Embryonic facial prominence (tissue), 1 donor: ENCODE data around the gene ANKRD2.
"Not testable (repeated sequence)": the region's sequence is repeated elsewhere in the genome, so short reads cannot be mapped to it uniquely, and the experiment has no call there.

Source experiments
- DNase-seq: peaks from one replicate; pipeline ENCODE4 v3.0.0-alpha.2; 2016; ENCODE audit errors: extremely low spot score

ANKRD2 gene

GRCh38 chr10:97546456-97547270 is 25.9 kb upstream of the ANKRD2 start:
- DNase-seq, result no peak

GRCh38 chr10:97547271-97547600 is 25.3 kb upstream of the ANKRD2 start:
- DNase-seq, result no peak

- DNase-seq, result no peak
These were observed 24.6 kb upstream of the ANKRD2 start for GRCh38 chr10:97547962-97548361.

- no peak for DNase-seq
These were observed 23.6 kb upstream of the ANKRD2 start for GRCh38 chr10:97548828-97549455.

GRCh38 chr10:97549587-97550322 is 22.8 kb upstream of the ANKRD2 start:
- DNase-seq, result no peak

GRCh38 chr10:97550336-97551149 is 22.0 kb upstream of the ANKRD2 start:
- no peak for DNase-seq

GRCh38 chr10:97551271-97551670 is 21.3 kb upstream of the ANKRD2 start:
- DNase-seq, result no peak

GRCh38 chr10:97553575-97554031 is 19.0 kb upstream of the ANKRD2 start:
- no peak for DNase-seq

- DNase-seq, result not testable (repeated sequence)
These were observed 18.2 kb upstream of the ANKRD2 start for GRCh38 chr10:97554336-97554735.

- not testable (repeated sequence) for DNase-seq
These were observed 17.0 kb upstream of the ANKRD2 start for GRCh38 chr10:97555541-97555940.

- DNase-seq, result not testable (repeated sequence)
These were observed 11.7 kb upstream of the ANKRD2 start for GRCh38 chr10:97560731-97561381.

- DNase-seq, result not testable (repeated sequence)
These were observed 11.0 kb upstream of the ANKRD2 start for GRCh38 chr10:97561386-97562077.

GRCh38 chr10:97562329-97562728 is 10.2 kb upstream of the ANKRD2 start:
- not testable (repeated sequence) for DNase-seq

GRCh38 chr10:97563337-97563736 is 9.2 kb upstream of the ANKRD2 start:
- no peak for DNase-seq

- no peak for DNase-seq
These were observed 7.8 kb upstream of the ANKRD2 start for GRCh38 chr10:97564776-97565175.

- DNase-seq, result no peak
These were observed 6.1 kb upstream of the ANKRD2 start for GRCh38 chr10:97566336-97566996.

GRCh38 chr10:97567891-97568290 is 4.7 kb upstream of the ANKRD2 start:
- DNase-seq, result no peak

GRCh38 chr10:97570146-97570788 is 2.3 kb upstream of the ANKRD2 start:
- DNase-seq, result no peak

GRCh38 chr10:97570789-97571471 is 1.6 kb upstream of the ANKRD2 start:
- no peak for DNase-seq
